SW480 (cell line): ENCODE results near the gene SMIM23.

Experiments used
- DNase-seq: peaks from one replicate; pipeline ENCODE4 v3.0.0-alpha.2; 2016; ENCODE audit warnings: low spot score

Gene SMIM23

GRCh38 chr5:171816666-171817065 is 31.0 kb downstream of the SMIM23 start:
- DNase-seq = no peak

GRCh38 chr5:171820561-171820960 is 34.9 kb downstream of the SMIM23 start:
- DNase-seq = no peak

GRCh38 chr5:171821286-171821685 is 35.7 kb downstream of the SMIM23 start:
- DNase-seq = no peak

GRCh38 chr5:171823269-171823668 is 37.7 kb downstream of the SMIM23 start:
- DNase-seq = peak; percentile 38

GRCh38 chr5:171825051-171825450 is 39.4 kb downstream of the SMIM23 start:
- no peak for DNase-seq

GRCh38 chr5:171826132-171826531 is 40.5 kb downstream of the SMIM23 start:
- no peak for DNase-seq

GRCh38 chr5:171827162-171827561 is 41.5 kb downstream of the SMIM23 start:
- no peak for DNase-seq

- peak; percentile 13 for DNase-seq
These were observed 45.1 kb downstream of the SMIM23 start for GRCh38 chr5:171830686-171831085.

- no peak for DNase-seq
These were observed 47.2 kb downstream of the SMIM23 start for GRCh38 chr5:171832775-171833174.

GRCh38 chr5:171834461-171834860 is 48.8 kb downstream of the SMIM23 start:
- no peak for DNase-seq

- DNase-seq = peak; percentile 35
These were observed 49.4 kb downstream of the SMIM23 start for GRCh38 chr5:171835066-171835465.

- no peak for DNase-seq
These were observed 51.9 kb downstream of the SMIM23 start for GRCh38 chr5:171837522-171837921.

- DNase-seq = no peak
These were observed 52.4 kb downstream of the SMIM23 start for GRCh38 chr5:171838066-171838465.

GRCh38 chr5:171839112-171839511 is 53.5 kb downstream of the SMIM23 start:
- DNase-seq = no peak

GRCh38 chr5:171840066-171840465 is 54.4 kb downstream of the SMIM23 start:
- no peak for DNase-seq
